Endothelial cell of umbilical vein (primary cell): Measurements from ENCODE around the gene BCCIP. TPM values are rescaled to one million over a fixed set of nuclear protein-coding genes. Genes with fewer than 3 reads are reported as not detected.

ENCODE experiments used
- BruUV-seq: library from RNA; stranded (reverse); fragments of 400-500 nt; replicated peaks from 2 replicates; lab custom pipeline; 2021; lab: Mats Ljungman, UMichigan
- CTCF ChIA-PET: fragments of 300-600, 350-600 bp; sonication (Branson Sonifier 250); formaldehyde crosslinking; loops from one replicate; lab custom pipeline; 2021; ENCODE audit warnings: antibody characterized with exemption, inconsistent platforms; lab: Charles Lee
- POLR2A ChIA-PET: fragments of 300-600, 350-600 bp; sonication (Branson Sonifier 250); formaldehyde crosslinking; loops from one replicate; lab custom pipeline; 2021; ENCODE audit warnings: antibody characterized with exemption, inconsistent platforms; lab: Charles Lee
- DNase-seq: peaks from one replicate; pipeline ENCODE4 v3.0.0-alpha.2; 2011; ENCODE audit warnings: low read depth, low spot score
- FAIRE-seq: peaks from 2 replicates; lab custom pipeline; 2011; peaks lifted over from hg19 to GRCh38; lab: Jason Lieb, UNC
- H2AFZ ChIP-seq: 2 replicates; pipeline ENCODE4 v1.6.0; 2012; ENCODE audit warnings: low read depth, low read length, control low read depth, inconsistent platforms
- H3K27ac ChIP-seq: 2 replicates; pipeline ENCODE4 v1.5.1; 2011; ENCODE audit warnings: low read depth, mild to moderate bottlenecking, control low read depth, low read length, moderate library complexity; ENCODE audit not compliant: insufficient read depth
- H3K27me3 ChIP-seq, 2 experiments: 2 replicates each; pipeline versions ENCODE4 v1.6.0 to v1.6.1; 2011; ENCODE audit warnings: low read length in 2 of 2, mixed read lengths in 1 of 2; ENCODE audit not compliant: control insufficient read depth in 2 of 2, insufficient read depth in 2 of 2
- H3K36me3 ChIP-seq, 2 experiments: 2 replicates in 1 of 2; 3 replicates in 1 of 2; pipeline ENCODE4 v1.5.1; 2011; ENCODE audit warnings: low read length in 2 of 2, mild to moderate bottlenecking in 1 of 2, moderate library complexity in 1 of 2; ENCODE audit not compliant: control insufficient read depth in 2 of 2, insufficient read depth in 2 of 2; ENCODE audit errors: extremely low read depth in 1 of 2
- H3K4me1 ChIP-seq: 3 replicates; pipeline ENCODE4 v1.5.1; 2011; ENCODE audit warnings: mild to moderate bottlenecking, low read length; ENCODE audit not compliant: control insufficient read depth, insufficient read depth; ENCODE audit errors: extremely low read depth
- H3K4me2 ChIP-seq: 2 replicates; pipeline ENCODE4 v1.6.1; 2011; ENCODE audit warnings: low read length, control low read depth, mixed read lengths; ENCODE audit not compliant: insufficient read depth
- H3K4me3 ChIP-seq, 3 experiments: fragments of 200-600 bp in 1 of 3; sonication (generic), shearing (Covaris generic) in 1 of 3; replicated peaks in 1 of 3; 2 replicates each; pipeline ENCODE4 v1.5.1; 2011 to 2016; ENCODE audit warnings: control low read depth in 3 of 3, low read length in 3 of 3, mild to moderate bottlenecking in 2 of 3, inconsistent platforms in 1 of 3, low read depth in 1 of 3, moderate library complexity in 1 of 3; ENCODE audit not compliant: insufficient read depth in 1 of 3
- H3K79me2 ChIP-seq: 2 replicates; pipeline ENCODE4 v1.6.0; 2012; ENCODE audit warnings: low read length, inconsistent platforms; ENCODE audit not compliant: control insufficient read depth, insufficient read depth
- H3K9ac ChIP-seq: replicated peaks from 2 replicates; pipeline ENCODE3; 2011; ENCODE audit warnings: low read length, control low read depth; ENCODE audit not compliant: insufficient read depth; ENCODE audit errors: extremely low read depth
- H3K9me1 ChIP-seq: replicated peaks from 3 replicates; pipeline ENCODE4 v1.6.0; 2011; ENCODE audit warnings: mild to moderate bottlenecking, low read length; ENCODE audit not compliant: control insufficient read depth, insufficient read depth; ENCODE audit errors: extremely low read depth
- H3K9me3 ChIP-seq: replicated peaks from 2 replicates; pipeline ENCODE4 v1.5.1; 2012; ENCODE audit warnings: low read length, inconsistent platforms; ENCODE audit not compliant: control insufficient read depth, insufficient read depth
- H4K20me1 ChIP-seq: replicated peaks from 2 replicates; pipeline ENCODE3; 2011; ENCODE audit warnings: mild to moderate bottlenecking, low read length; ENCODE audit not compliant: control insufficient read depth, insufficient read depth; ENCODE audit errors: extremely low read depth
- CTCF ChIP-seq, 2 donors: IDR thresholded peaks; 1 replicate in 1 of 2; 2 replicates in 1 of 2; pipeline ENCODE4 v1.5.1; 2011; ENCODE audit warnings: low read length in 2 of 2, mild to moderate bottlenecking in 2 of 2, moderate library complexity in 2 of 2, control low read depth in 1 of 2, inconsistent platforms in 1 of 2, low read depth in 1 of 2; ENCODE audit not compliant: insufficient read depth in 1 of 2; ENCODE audit errors: extremely low read depth in 1 of 2
- EZH2 ChIP-seq: IDR thresholded peaks from 2 replicates; pipeline ENCODE4 v1.6.1; 2012; ENCODE audit warnings: borderline replicate concordance, low read depth, mild to moderate bottlenecking, moderate library complexity, low read length, inconsistent platforms; ENCODE audit not compliant: severe bottlenecking
- FOS ChIP-seq: IDR thresholded peaks from 2 replicates; pipeline ENCODE4 v1.6.1; 2011; ENCODE audit warnings: mild to moderate bottlenecking, low read length, moderate library complexity, borderline replicate concordance; ENCODE audit not compliant: insufficient read depth
- GATA2 ChIP-seq: IDR thresholded peaks from 2 replicates; pipeline ENCODE4 v1.7.0; 2011; ENCODE audit warnings: low read depth, mild to moderate bottlenecking, moderate library complexity, mixed read lengths, low read length; ENCODE audit not compliant: insufficient read length, insufficient read depth
- JUN ChIP-seq: IDR thresholded peaks from 2 replicates; pipeline ENCODE4 v1.6.1; 2011; ENCODE audit warnings: borderline replicate concordance, low read depth; ENCODE audit not compliant: insufficient read length, insufficient read depth
- MAX ChIP-seq: IDR thresholded peaks from 2 replicates; pipeline ENCODE4 v1.6.1; 2011; ENCODE audit not compliant: insufficient read depth, insufficient read length
- MYC ChIP-seq: IDR thresholded peaks from one replicate; pipeline ENCODE4 v1.6.1; 2011; ENCODE audit warnings: mild to moderate bottlenecking, low read depth, low read length
- POLR2A ChIP-seq: IDR thresholded peaks from 2 replicates; pipeline ENCODE4 v1.6.1; 2012; ENCODE audit warnings: low read depth, mild to moderate bottlenecking, control low read depth, low read length
- POLR2AphosphoS5 ChIP-seq: IDR thresholded peaks from 2 replicates; pipeline ENCODE4 v1.6.1; 2012; ENCODE audit warnings: low read depth, mild to moderate bottlenecking, control low read depth, low read length, moderate library complexity; ENCODE audit not compliant: insufficient read depth
- dilution Hi-C: fragments of 300-500 bp; cut with MboI; formaldehyde crosslinking; loops from one replicate; pipeline ENCODE4 v1.15.0; 2019; ENCODE audit warnings: low sequenced_read_pairs; ENCODE audit not compliant: extremely low pct_ligation_motif_present
- intact Hi-C: fragments of 100-400 bp; cut with micrococcal nuclease; formaldehyde crosslinking; loops from one replicate; pipeline ENCODE4 v1.10.0; 2022
- polyA plus RNA-seq, 4 experiments: library from polyadenylated mRNA; depleted of rRNA in 3 of 4; stranded (reverse) in 3 of 4; unstranded in 1 of 4; fragments of >200 nt; gene quantifications; 2 replicates each; pipeline versions ENCODE4 v1.2.1 to v1.2.3, GENCODE V29; 2011 to 2012; ENCODE audit warnings: missing spikeins in 1 of 4
- total RNA-seq: library from RNA; stranded (reverse); gene quantifications from 2 replicates; pipeline ENCODE4 v1.2.3, GENCODE V29; 2021

Gene BCCIP
- total and polyA plus RNA-seq, 2 donors (not counting 3 experiments of a cell fraction or from before 2014, with no cell fraction given) = 14.5 to 73.5 TPM

GRCh38 chr10:125778556-125778955 lies 44.8 kb upstream of the BCCIP start:
- ChIA-PET POLR2A (no interaction called here), CTCF (no interaction called here)
- no peak for DNase-seq

GRCh38 chr10:125779403-125780327 lies 43.7 kb upstream of the BCCIP start:
- H3K27ac ChIP-seq = no peak overlapping the region
- dilution Hi-C loops (no loop called here), intact Hi-C loops (no loop called here)
- TF ChIP-seq JUN (no peak), FOS (no peak), EZH2 (no peak), GATA2 (no peak), POLR2AphosphoS5 (no peak), CTCF (IDR thresholded peaks at IDR 0.05; ENCODE audit: extremely low read depth in 1 of 2, insufficient read depth in 1 of 2, low read depth in 1 of 2, low read length in 2 of 2) (no peak), MAX (no peak), MYC (no peak), POLR2A (no peak)
- H3K27me3 ChIP-seq = peaks cover 0 to 2% of the 10 kb centered on the region in 2 experiments
- no peak overlapping the region for H3K9ac ChIP-seq
- no peaks in the 10 kb centered on the region for H3K79me2 ChIP-seq
- BruUV-seq = no TSS peak
- H3K4me2 ChIP-seq = no peak overlapping the region
- no peaks in the 10 kb centered on the region for H3K36me3 ChIP-seq
- no peaks in the 10 kb centered on the region for H4K20me1 ChIP-seq
- FAIRE-seq = no peak
- no peaks in the 10 kb centered on the region for H3K4me1 ChIP-seq
- no peaks in the 10 kb centered on the region for H3K9me3 ChIP-seq
- no peaks in the 10 kb centered on the region for H3K9me1 ChIP-seq
- H2AFZ ChIP-seq = no peak overlapping the region
- ChIA-PET POLR2A (no interaction called here), CTCF (no interaction called here)
- H3K4me3 ChIP-seq = no peak overlapping the region
- no peak for DNase-seq

More at GRCh38 chr10:125778556-125778955, 44.8 kb upstream of the BCCIP start:
- no peaks in the 10 kb centered on the region for H3K79me2 ChIP-seq
- no peak for FAIRE-seq
- no peaks in the 10 kb centered on the region for H3K9me3 ChIP-seq
- TF ChIP-seq GATA2 = no peak
- no peak for TF ChIP-seq MAX
- no peak overlapping the region for H3K27ac ChIP-seq
- BruUV-seq = no TSS peak
- no peaks in the 10 kb centered on the region for H3K36me3 ChIP-seq
- intact Hi-C loops (no loop called here), dilution Hi-C loops (no loop called here)
- no peaks in the 10 kb centered on the region for H3K9me1 ChIP-seq
- H2AFZ ChIP-seq = no peak overlapping the region
- no peak overlapping the region for H3K4me2 ChIP-seq
- H3K27me3 ChIP-seq = peaks cover 0 to 2% of the 10 kb centered on the region in 2 experiments
- H4K20me1 ChIP-seq = no peaks in the 10 kb centered on the region
- H3K4me1 ChIP-seq = no peaks in the 10 kb centered on the region
- H3K4me3 ChIP-seq = no peak overlapping the region
- H3K9ac ChIP-seq = no peak overlapping the region
